ENCODE data around the gene CNDP2. TPM values are rescaled to one million over a fixed set of nuclear protein-coding genes. Genes with fewer than 3 reads are reported as not detected.
A peak's percentile ranks its signal among the peaks of the same experiment; 100 is the strongest.

CNDP2 gene
- total RNA-seq, 6 experiments from 2014 or later, result 178 to 367 (median 230) TPM

DNA sequence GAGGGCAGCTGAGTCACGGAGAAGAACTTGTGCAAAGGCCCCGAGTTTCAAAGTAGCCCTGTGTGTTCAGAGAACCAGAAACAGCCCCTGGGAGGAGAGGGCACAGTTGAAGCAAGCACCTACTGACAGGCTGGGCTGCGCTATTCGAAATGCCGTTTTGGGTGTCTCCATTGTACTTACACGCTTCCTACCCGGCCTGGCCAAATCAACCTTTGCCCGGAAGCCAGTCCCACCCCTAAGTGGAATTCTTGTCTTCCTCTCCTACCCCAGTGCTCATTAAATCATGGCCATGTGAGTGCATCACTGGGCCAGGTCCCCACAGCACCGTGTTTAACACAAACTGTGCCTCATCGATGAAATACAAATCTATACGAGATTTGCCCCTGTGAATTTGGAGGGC, 45.0 kb upstream of the CNDP2 start:
- ATAC-seq (no peak), DNase-seq (no peak)
- no peaks in the 10 kb centered on the region for H3K9me3 ChIP-seq
- no peaks in the 10 kb centered on the region for H3K27me3 ChIP-seq
- peaks cover 0 to 3% (median under 1%) of the 10 kb centered on the region in 4 donors for H3K4me1 ChIP-seq
- H3K4me3 ChIP-seq, result no peak overlapping the region
- no peak overlapping the region for H3K27ac ChIP-seq
- H3K36me3 ChIP-seq, result no peaks in the 10 kb centered on the region
- intact Hi-C loops (cut with DNase I), result no loop called here
- 85% methylated on average over 3 of the region's 11 CpGs for WGBS (ENCODE audit: insufficient coverage, low coverage, low lambda C conversion rate, missing lambda C conversion rate)
- TF ChIP-seq POLR2A (IDR thresholded peaks at IDR 0.05), result no peak
- TF ChIP-seq, protein P1, sequence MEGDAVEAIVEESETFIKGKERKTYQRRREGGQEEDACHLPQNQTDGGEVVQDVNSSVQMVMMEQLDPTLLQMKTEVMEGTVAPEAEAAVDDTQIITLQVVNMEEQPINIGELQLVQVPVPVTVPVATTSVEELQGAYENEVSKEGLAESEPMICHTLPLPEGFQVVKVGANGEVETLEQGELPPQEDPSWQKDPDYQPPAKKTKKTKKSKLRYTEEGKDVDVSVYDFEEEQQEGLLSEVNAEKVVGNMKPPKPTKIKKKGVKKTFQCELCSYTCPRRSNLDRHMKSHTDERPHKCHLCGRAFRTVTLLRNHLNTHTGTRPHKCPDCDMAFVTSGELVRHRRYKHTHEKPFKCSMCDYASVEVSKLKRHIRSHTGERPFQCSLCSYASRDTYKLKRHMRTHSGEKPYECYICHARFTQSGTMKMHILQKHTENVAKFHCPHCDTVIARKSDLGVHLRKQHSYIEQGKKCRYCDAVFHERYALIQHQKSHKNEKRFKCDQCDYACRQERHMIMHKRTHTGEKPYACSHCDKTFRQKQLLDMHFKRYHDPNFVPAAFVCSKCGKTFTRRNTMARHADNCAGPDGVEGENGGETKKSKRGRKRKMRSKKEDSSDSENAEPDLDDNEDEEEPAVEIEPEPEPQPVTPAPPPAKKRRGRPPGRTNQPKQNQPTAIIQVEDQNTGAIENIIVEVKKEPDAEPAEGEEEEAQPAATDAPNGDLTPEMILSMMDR (IDR thresholded peaks at IDR 0.05), result no peak

- H3K4me1 ChIP-seq, result peaks cover 0 to 11% (median 1%) of the 10 kb centered on the region in 4 donors
- H3K27me3 ChIP-seq, result no peaks in the 10 kb centered on the region
- no peak overlapping the region for H3K27ac ChIP-seq
- ATAC-seq (peak in 1 of 4 donors; percentile 13), DNase-seq (no peak)
- H3K4me3 ChIP-seq, result no peak overlapping the region
- no peaks in the 10 kb centered on the region for H3K9me3 ChIP-seq
- no peak for TF ChIP-seq POLR2A (IDR thresholded peaks at IDR 0.05)
- TF ChIP-seq, protein P1 (IDR thresholded peaks at IDR 0.05), result no peak
- intact Hi-C loops (cut with DNase I), result no loop called here
- WGBS (ENCODE audit: insufficient coverage, low coverage, low lambda C conversion rate, missing lambda C conversion rate), result 56% methylated on average over 5 of the region's 7 CpGs
- no peaks in the 10 kb centered on the region for H3K36me3 ChIP-seq
Measured at GRCh38 chr18:74453016-74453566, 43.1 kb upstream of the CNDP2 start.

- H3K9me3 ChIP-seq, result no peaks in the 10 kb centered on the region
- H3K4me3 ChIP-seq, result no peak overlapping the region
- intact Hi-C loops (cut with DNase I), result no loop called here
- ATAC-seq (no peak), DNase-seq (no peak)
- 93% methylated on average over 2 of the region's 6 CpGs for whole genome bisulfite sequencing (ENCODE audit: insufficient coverage, low coverage, low lambda C conversion rate, missing lambda C conversion rate)
- H3K4me1 ChIP-seq, result peaks cover 0 to 11% (median 1%) of the 10 kb centered on the region in 4 donors
- H3K27me3 ChIP-seq, result no peaks in the 10 kb centered on the region
- H3K27ac ChIP-seq, result no peak overlapping the region
- TF ChIP-seq POLR2A (IDR thresholded peaks at IDR 0.05), result no peak
- TF ChIP-seq, protein P1 (IDR thresholded peaks at IDR 0.05), result no peak
- H3K36me3 ChIP-seq, result no peaks in the 10 kb centered on the region
Measured at GRCh38 chr18:74453642-74454198, 42.4 kb upstream of the CNDP2 start.

DNA sequence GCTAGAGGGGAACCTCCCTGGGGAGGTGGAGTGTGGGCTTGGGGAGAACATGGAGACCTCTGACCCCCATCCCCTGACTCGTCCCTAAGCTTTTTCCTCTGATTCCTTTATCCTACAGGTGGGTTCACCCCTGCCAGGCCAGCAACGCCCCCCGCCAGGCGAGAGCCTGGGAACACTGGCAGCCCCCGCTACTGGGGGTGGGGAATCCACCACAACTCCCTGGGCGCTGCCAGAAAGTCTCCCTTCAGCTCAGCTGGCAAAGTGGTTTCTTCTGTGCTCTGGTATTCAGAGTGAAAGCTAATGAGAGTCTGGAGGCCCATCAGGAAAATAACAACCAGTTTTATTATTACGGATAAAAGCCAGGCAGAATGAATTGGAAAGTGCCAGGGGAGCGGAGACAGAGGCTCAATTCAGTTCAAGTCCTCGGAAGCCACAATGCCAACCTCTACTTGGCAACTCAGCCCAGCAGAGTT, 41.8 kb upstream of the CNDP2 start:
- ATAC-seq, result no peak
- DNase-seq, result no peak
- 86% methylated on average over 6 of the region's 9 CpGs for WGBS (ENCODE audit: insufficient coverage, low coverage, low lambda C conversion rate, missing lambda C conversion rate)
- intact Hi-C loops (cut with DNase I), result no loop called here
- Histone ChIP-seq H3K4me1 (peaks cover 0 to 11% (median 1%) of the 10 kb centered on the region in 4 donors), H3K27ac (no peak overlapping the region), H3K36me3 (no peaks in the 10 kb centered on the region), H3K4me3 (no peak overlapping the region), H3K9me3 (no peaks in the 10 kb centered on the region), H3K27me3 (no peaks in the 10 kb centered on the region)
- TF ChIP-seq POLR2A (IDR thresholded peaks at IDR 0.05), result no peak
- TF ChIP-seq, protein P1 (IDR thresholded peaks at IDR 0.05), result no peak
